Measurements from ENCODE around the gene CKLF.

Gene CKLF

DNA sequence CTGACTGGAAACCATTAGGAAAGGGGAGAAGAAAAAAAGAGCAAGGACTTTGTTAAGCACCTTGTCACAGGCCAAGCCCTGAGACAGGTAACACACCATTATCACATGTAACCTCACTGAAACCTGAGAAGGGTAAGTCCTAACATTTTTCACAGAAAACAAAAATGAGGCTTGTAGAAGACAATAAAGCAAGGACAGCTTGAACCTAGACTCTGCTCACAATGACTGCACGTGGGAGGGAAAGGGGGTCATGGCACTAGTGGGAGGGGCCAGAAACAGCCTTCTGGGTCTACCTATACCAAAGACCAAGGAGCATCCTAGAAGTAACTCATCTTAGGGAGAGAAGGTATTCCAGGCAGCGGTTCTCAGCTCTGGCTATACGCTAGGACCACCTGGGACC lies 10.0 kb upstream of the CKLF start:
- Histone ChIP-seq H3K36me3 (ENCODE audit: insufficient read depth, low read length) (no peaks in the 10 kb centered on the region), H3K27me3 (ENCODE audit: insufficient read depth, low read length) (no peaks in the 10 kb centered on the region), H3K4me1 (ENCODE audit: insufficient read depth, low read length, severe bottlenecking) (peaks cover 42% of the 10 kb centered on the region), H3K9me2 (ENCODE audit: low read depth, low read length) (no peaks in the 10 kb centered on the region), H3F3A (ENCODE audit: insufficient read depth, low read length) (no peaks in the 10 kb centered on the region), H3K79me2 (ENCODE audit: insufficient read depth, low read length) (no peaks in the 10 kb centered on the region), H3K4me2 (ENCODE audit: low read length) (no peak overlapping the region), H2AFZ (ENCODE audit: low read length) (no peak overlapping the region), H3K9ac (ENCODE audit: low read length) (no peak overlapping the region), H3K9me3 (ENCODE audit: low read length) (no peaks in the 10 kb centered on the region), H3K27ac (ENCODE audit: low read depth, low read length, poor library complexity, severe bottlenecking) (no peak overlapping the region), H4K20me1 (ENCODE audit: insufficient read depth, low read length) (no peaks in the 10 kb centered on the region), H3K4me3 (ENCODE audit: low read depth, low read length, poor library complexity, severe bottlenecking) (no peak overlapping the region)
- TF ChIP-seq EZH2 (IDR thresholded peaks at IDR 0.05; ENCODE audit: borderline replicate concordance, low read length), result no peak
- TF ChIP-seq, protein P1, sequence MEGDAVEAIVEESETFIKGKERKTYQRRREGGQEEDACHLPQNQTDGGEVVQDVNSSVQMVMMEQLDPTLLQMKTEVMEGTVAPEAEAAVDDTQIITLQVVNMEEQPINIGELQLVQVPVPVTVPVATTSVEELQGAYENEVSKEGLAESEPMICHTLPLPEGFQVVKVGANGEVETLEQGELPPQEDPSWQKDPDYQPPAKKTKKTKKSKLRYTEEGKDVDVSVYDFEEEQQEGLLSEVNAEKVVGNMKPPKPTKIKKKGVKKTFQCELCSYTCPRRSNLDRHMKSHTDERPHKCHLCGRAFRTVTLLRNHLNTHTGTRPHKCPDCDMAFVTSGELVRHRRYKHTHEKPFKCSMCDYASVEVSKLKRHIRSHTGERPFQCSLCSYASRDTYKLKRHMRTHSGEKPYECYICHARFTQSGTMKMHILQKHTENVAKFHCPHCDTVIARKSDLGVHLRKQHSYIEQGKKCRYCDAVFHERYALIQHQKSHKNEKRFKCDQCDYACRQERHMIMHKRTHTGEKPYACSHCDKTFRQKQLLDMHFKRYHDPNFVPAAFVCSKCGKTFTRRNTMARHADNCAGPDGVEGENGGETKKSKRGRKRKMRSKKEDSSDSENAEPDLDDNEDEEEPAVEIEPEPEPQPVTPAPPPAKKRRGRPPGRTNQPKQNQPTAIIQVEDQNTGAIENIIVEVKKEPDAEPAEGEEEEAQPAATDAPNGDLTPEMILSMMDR (IDR thresholded peaks at IDR 0.05; ENCODE audit: low read length), result no peak

DNA sequence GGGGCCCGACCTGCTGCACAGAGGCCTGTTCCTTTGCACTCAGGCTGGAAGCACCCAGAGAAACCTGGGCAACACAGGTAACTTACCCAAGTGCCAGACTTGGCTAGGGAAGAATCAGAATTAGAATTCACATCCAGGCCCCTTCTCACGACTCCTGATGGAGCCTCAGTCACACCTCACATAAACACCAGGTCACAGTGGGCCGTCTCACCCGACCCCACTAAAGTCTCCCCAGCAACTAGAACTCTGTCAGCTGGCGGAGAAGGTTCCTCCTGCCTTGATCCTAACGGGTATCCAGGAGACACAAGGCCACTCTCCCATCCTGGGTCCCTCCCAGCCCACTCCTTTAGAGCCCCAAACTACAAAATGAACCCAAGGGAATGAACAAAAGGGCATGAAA lies 8.8 kb upstream of the CKLF start:
- no peaks in the 10 kb centered on the region for H3K27me3 ChIP-seq (ENCODE audit: insufficient read depth, low read length)
- no peak overlapping the region for H3K4me3 ChIP-seq (ENCODE audit: low read depth, low read length, poor library complexity, severe bottlenecking)
- no peak overlapping the region for H3K9ac ChIP-seq (ENCODE audit: low read length)
- H3K36me3 ChIP-seq (ENCODE audit: insufficient read depth, low read length), result no peaks in the 10 kb centered on the region
- TF ChIP-seq, protein P1 (IDR thresholded peaks at IDR 0.05; ENCODE audit: low read length), result no peak
- TF ChIP-seq EZH2 (IDR thresholded peaks at IDR 0.05; ENCODE audit: borderline replicate concordance, low read length), result no peak
- H3K79me2 ChIP-seq (ENCODE audit: insufficient read depth, low read length), result no peaks in the 10 kb centered on the region
- peak overlapping the region; percentile 3 for H3K27ac ChIP-seq (ENCODE audit: low read depth, low read length, poor library complexity, severe bottlenecking)
- no peaks in the 10 kb centered on the region for H3F3A ChIP-seq (ENCODE audit: insufficient read depth, low read length)
- H3K9me3 ChIP-seq (ENCODE audit: low read length), result no peaks in the 10 kb centered on the region
- no peak overlapping the region for H2AFZ ChIP-seq (ENCODE audit: low read length)
- peaks cover 45% of the 10 kb centered on the region for H3K4me1 ChIP-seq (ENCODE audit: insufficient read depth, low read length, severe bottlenecking)
- H3K4me2 ChIP-seq (ENCODE audit: low read length), result no peak overlapping the region
- no peaks in the 10 kb centered on the region for H3K9me2 ChIP-seq (ENCODE audit: low read depth, low read length)
- no peaks in the 10 kb centered on the region for H4K20me1 ChIP-seq (ENCODE audit: insufficient read depth, low read length)

DNA sequence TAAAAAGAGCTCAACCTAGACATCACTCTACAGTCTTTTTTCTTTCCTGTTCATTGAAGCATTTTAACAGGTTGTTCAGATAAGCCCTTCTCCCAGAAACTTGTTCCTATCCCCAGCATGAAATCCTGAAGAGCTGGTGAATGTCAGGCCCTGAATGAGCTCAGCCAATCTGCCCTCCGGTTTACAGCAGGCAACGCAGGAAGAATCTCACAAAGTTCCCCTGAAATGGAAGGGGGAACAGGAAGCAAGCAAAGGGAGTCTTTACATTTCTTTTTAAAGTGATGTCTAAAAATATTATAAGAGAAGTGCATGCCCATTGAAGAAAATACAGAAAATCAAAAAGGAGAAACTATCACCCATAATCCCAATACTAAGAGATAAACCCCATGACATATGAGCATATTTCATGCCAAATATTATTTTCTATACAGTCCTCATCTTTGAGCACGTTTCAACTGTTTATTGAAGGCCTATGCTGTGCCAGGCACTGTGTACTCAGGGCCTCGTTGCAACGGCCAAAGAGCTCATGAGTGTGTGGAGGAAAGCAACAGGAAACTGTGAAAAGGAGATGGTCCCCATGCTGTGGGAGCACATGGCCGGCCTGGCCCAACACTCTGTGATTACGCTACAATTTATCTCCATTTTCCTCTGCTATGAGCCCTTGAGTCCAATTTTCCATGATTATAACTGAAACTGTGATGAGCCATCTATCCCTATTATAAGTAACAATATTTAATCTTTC lies 8.2 kb upstream of the CKLF start:
- Histone ChIP-seq H3K4me1 (ENCODE audit: insufficient read depth, low read length, severe bottlenecking) (peaks cover 48% of the 10 kb centered on the region), H3K9me3 (ENCODE audit: low read length) (no peaks in the 10 kb centered on the region), H3K9ac (ENCODE audit: low read length) (no peak overlapping the region), H3K79me2 (ENCODE audit: insufficient read depth, low read length) (no peaks in the 10 kb centered on the region), H3K27me3 (ENCODE audit: insufficient read depth, low read length) (no peaks in the 10 kb centered on the region), H4K20me1 (ENCODE audit: insufficient read depth, low read length) (no peaks in the 10 kb centered on the region), H3K4me2 (ENCODE audit: low read length) (no peak overlapping the region), H2AFZ (ENCODE audit: low read length) (no peak overlapping the region), H3K36me3 (ENCODE audit: insufficient read depth, low read length) (no peaks in the 10 kb centered on the region), H3K27ac (ENCODE audit: low read depth, low read length, poor library complexity, severe bottlenecking) (peak overlapping the region; percentile 62), H3K4me3 (ENCODE audit: low read depth, low read length, poor library complexity, severe bottlenecking) (no peak overlapping the region), H3K9me2 (ENCODE audit: low read depth, low read length) (no peaks in the 10 kb centered on the region), H3F3A (ENCODE audit: insufficient read depth, low read length) (no peaks in the 10 kb centered on the region; the same call in 1 of the 2 replicates)
- TF ChIP-seq, protein P1 (IDR thresholded peaks at IDR 0.05; ENCODE audit: low read length), result no peak
- no peak for TF ChIP-seq EZH2 (IDR thresholded peaks at IDR 0.05; ENCODE audit: borderline replicate concordance, low read length)
